Measurements from ENCODE around the gene FAM120A. TPM values are rescaled to one million over a fixed set of nuclear protein-coding genes. Genes with fewer than 3 reads are reported as not detected.

FAM120A gene
- total and polyA plus RNA-seq, 2 of the 13 experiments (the other 11 are each of a cell fraction or from before 2014, with no cell fraction given): 41.3 to 44.4 TPM

GRCh38 chr9:93450945-93451815 is at the start of gene FAM120A (continued):
- TF ChIP-seq THAP9 (CRISPR knock-in tag; IDR thresholded peaks at IDR 0.05; ENCODE audit: borderline replicate concordance): peak; percentile 50; the same call in 1 of the 2 replicates
- peak; percentile 62 for TF ChIP-seq HNRNPLL (IDR thresholded peaks at IDR 0.05; ENCODE audit: low read depth, low read length, poor library complexity, severe bottlenecking)
- TF ChIP-seq ZNF124 (CRISPR knock-in tag; IDR thresholded peaks at IDR 0.05): no peak
- no peak for TF ChIP-seq MTA3 (CRISPR knock-in tag; IDR thresholded peaks at IDR 0.05)
- TF ChIP-seq HNRNPL (IDR thresholded peaks at IDR 0.05; ENCODE audit: low read depth, low read length): no peak
- peak; percentile 83; the same call in 1 of the 2 replicates for TF ChIP-seq ZNF776 (CRISPR knock-in tag; IDR thresholded peaks at IDR 0.05)
- TF ChIP-seq REST (IDR thresholded peaks at IDR 0.05; ENCODE audit: borderline replicate concordance in 1 of 2, low read depth in 1 of 2, low read length in 2 of 2): peak in 1 of 2 experiments; percentile 27; a peak in 1 of 4 replicates
- no peak for TF ChIP-seq ZSCAN29 (CRISPR knock-in tag; conservative IDR thresholded peaks at IDR 0.05)
- no peak for TF ChIP-seq ZBTB40 (IDR thresholded peaks at IDR 0.05)
- peak; percentile 59; the same call in 1 of the 2 replicates for TF ChIP-seq ZBTB40 (CRISPR knock-in tag; IDR thresholded peaks at IDR 0.05)
- TF ChIP-seq DNMT3B (CRISPR knock-in tag; conservative IDR thresholded peaks at IDR 0.05): no peak
- TF ChIP-seq ZFX (CRISPR knock-in tag; IDR thresholded peaks at IDR 0.05; ENCODE audit: low read depth): peak; percentile 89

All from HepG2 (cell line).